DND-41 (cell line): ENCODE data around the gene RBM39.

ENCODE experiments used
- EZH2 ChIP-seq: IDR thresholded peaks from 3 replicates; pipeline ENCODE4 v1.6.1; 2012; ENCODE audit warnings: borderline replicate concordance, low read depth, mild to moderate bottlenecking, moderate library complexity, low read length, inconsistent platforms; ENCODE audit not compliant: severe bottlenecking
- TF ChIP-seq, protein P1 (sequence below): IDR thresholded peaks from 2 replicates; pipeline ENCODE4 v1.5.1; 2012; ENCODE audit warnings: borderline replicate concordance, low read length, moderate library complexity, mild to moderate bottlenecking; ENCODE audit not compliant: poor library complexity, severe bottlenecking; ENCODE audit errors: extremely low read depth

DNA sequence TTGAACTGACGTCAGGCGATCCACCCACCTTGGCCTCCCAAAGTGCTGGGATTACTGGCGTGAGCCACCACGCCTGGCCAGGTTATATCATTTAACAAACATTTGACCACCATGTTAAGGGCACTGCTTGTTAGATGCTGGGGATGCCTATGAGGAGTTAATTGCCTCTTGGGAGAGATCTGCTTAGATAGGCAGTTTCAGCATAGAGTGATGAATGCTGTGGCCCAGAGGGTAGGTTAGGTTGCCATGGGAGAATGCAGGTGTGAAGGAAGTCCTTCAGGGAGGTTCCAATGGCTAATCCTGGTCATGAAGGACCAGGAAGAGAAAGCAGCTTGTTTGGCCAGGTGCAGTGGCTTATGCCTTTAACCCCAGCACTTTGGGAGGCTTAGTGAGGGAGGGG lies 46.7 kb upstream of the RBM39 start:
- TF ChIP-seq, protein P1, sequence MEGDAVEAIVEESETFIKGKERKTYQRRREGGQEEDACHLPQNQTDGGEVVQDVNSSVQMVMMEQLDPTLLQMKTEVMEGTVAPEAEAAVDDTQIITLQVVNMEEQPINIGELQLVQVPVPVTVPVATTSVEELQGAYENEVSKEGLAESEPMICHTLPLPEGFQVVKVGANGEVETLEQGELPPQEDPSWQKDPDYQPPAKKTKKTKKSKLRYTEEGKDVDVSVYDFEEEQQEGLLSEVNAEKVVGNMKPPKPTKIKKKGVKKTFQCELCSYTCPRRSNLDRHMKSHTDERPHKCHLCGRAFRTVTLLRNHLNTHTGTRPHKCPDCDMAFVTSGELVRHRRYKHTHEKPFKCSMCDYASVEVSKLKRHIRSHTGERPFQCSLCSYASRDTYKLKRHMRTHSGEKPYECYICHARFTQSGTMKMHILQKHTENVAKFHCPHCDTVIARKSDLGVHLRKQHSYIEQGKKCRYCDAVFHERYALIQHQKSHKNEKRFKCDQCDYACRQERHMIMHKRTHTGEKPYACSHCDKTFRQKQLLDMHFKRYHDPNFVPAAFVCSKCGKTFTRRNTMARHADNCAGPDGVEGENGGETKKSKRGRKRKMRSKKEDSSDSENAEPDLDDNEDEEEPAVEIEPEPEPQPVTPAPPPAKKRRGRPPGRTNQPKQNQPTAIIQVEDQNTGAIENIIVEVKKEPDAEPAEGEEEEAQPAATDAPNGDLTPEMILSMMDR: no peak
- no peak for TF ChIP-seq EZH2
